Stomach smooth muscle (tissue), 2 donors: ENCODE measurements around the gene FOXK1.
A peak's percentile ranks its signal among the peaks of the same experiment; 100 is the strongest.

Experiments used
- H3K27ac ChIP-seq: one replicate; pipeline ENCODE4 v1.7.0; 2013; ENCODE audit warnings: mild to moderate bottlenecking, low read length, inconsistent platforms
- H3K27me3 ChIP-seq, 2 donors: one replicate each; pipeline ENCODE4 v1.7.0; 2013; ENCODE audit warnings: low read length in 2 of 2; ENCODE audit not compliant: insufficient read depth in 2 of 2, control insufficient read depth in 1 of 2
- H3K36me3 ChIP-seq, 2 donors: one replicate each; pipeline ENCODE4 v1.7.0; 2013; ENCODE audit warnings: low read length in 2 of 2; ENCODE audit not compliant: control insufficient read depth in 2 of 2, insufficient read depth in 2 of 2
- H3K4me1 ChIP-seq: one replicate; pipeline ENCODE4 v1.7.0; 2013; ENCODE audit warnings: low read length; ENCODE audit not compliant: control insufficient read depth, insufficient read depth
- H3K4me3 ChIP-seq, 2 donors: one replicate each; pipeline ENCODE4 v1.7.0; 2013; ENCODE audit warnings: low read length in 2 of 2
- H3K9ac ChIP-seq, 2 donors: one replicate each; pipeline ENCODE4 v1.7.0; 2013; ENCODE audit warnings: low read length in 2 of 2, mild to moderate bottlenecking in 1 of 2
- H3K9me3 ChIP-seq, 2 donors: one replicate each; pipeline ENCODE4 v1.7.0; 2013; ENCODE audit warnings: low read length in 2 of 2; ENCODE audit not compliant: control insufficient read depth in 2 of 2
- donor health status: healthy.
- donor health status: Pancreatic carcinoma.

Gene FOXK1

GRCh38 chr7:4737300-4737699, 55.2 kb downstream of the FOXK1 start:
- Histone ChIP-seq H3K9me3 (no peaks in the 10 kb centered on the region), H3K9ac (no peak overlapping the region), H3K27ac (no peak overlapping the region), H3K4me3 (no peak overlapping the region), H3K36me3 (peaks cover 12 to 15% of the 10 kb centered on the region in 2 donors), H3K4me1 (peaks cover 24% of the 10 kb centered on the region), H3K27me3 (no peaks in the 10 kb centered on the region)

- Histone ChIP-seq H3K4me3 (peak overlapping the region; percentile 71 to 72), H3K27ac (peak overlapping the region; percentile 82), H3K9me3 (no peaks in the 10 kb centered on the region), H3K27me3 (no peaks in the 10 kb centered on the region), H3K9ac (peak overlapping the region; percentile 63 to 66), H3K4me1 (peaks cover 25% of the 10 kb centered on the region), H3K36me3 (peaks cover 16 to 22% of the 10 kb centered on the region in 2 donors)
These were observed 56.8 kb downstream of the FOXK1 start for GRCh38 chr7:4738711-4739527.

- Histone ChIP-seq H3K9me3 (no peaks in the 10 kb centered on the region), H3K4me1 (peaks cover 31% of the 10 kb centered on the region), H3K9ac (peak overlapping the region; percentile 63 to 66), H3K27me3 (no peaks in the 10 kb centered on the region), H3K27ac (peak overlapping the region; percentile 82), H3K36me3 (peaks cover 16 to 20% of the 10 kb centered on the region in 2 donors), H3K4me3 (peak overlapping the region; percentile 71 to 72)
These were observed 57.5 kb downstream of the FOXK1 start for GRCh38 chr7:4739528-4739992.

- H3K9me3 ChIP-seq, result no peaks in the 10 kb centered on the region
- peaks cover 42% of the 10 kb centered on the region for H3K4me1 ChIP-seq
- H3K27me3 ChIP-seq, result no peaks in the 10 kb centered on the region
- H3K4me3 ChIP-seq, result no peak overlapping the region
- H3K27ac ChIP-seq, result no peak overlapping the region
- H3K9ac ChIP-seq, result no peak overlapping the region
- H3K36me3 ChIP-seq, result peaks cover 16 to 19% of the 10 kb centered on the region in 2 donors
These were observed 58.7 kb downstream of the FOXK1 start for GRCh38 chr7:4740796-4741195.

GRCh38 chr7:4742051-4742573, 60.0 kb downstream of the FOXK1 start:
- Histone ChIP-seq H3K36me3 (peaks cover 16 to 19% of the 10 kb centered on the region in 2 donors), H3K27me3 (no peaks in the 10 kb centered on the region), H3K9ac (no peak overlapping the region), H3K9me3 (no peaks in the 10 kb centered on the region), H3K4me1 (peaks cover 47% of the 10 kb centered on the region), H3K4me3 (no peak overlapping the region), H3K27ac (no peak overlapping the region)

GRCh38 chr7:4742852-4743251, 60.8 kb downstream of the FOXK1 start:
- Histone ChIP-seq H3K27me3 (no peaks in the 10 kb centered on the region), H3K4me3 (no peak overlapping the region), H3K27ac (no peak overlapping the region), H3K36me3 (peaks cover 16 to 17% of the 10 kb centered on the region in 2 donors), H3K9me3 (no peaks in the 10 kb centered on the region), H3K9ac (no peak overlapping the region), H3K4me1 (peaks cover 47% of the 10 kb centered on the region)

GRCh38 chr7:4744391-4745264, 62.5 kb downstream of the FOXK1 start:
- Histone ChIP-seq H3K9me3 (no peaks in the 10 kb centered on the region), H3K4me1 (peaks cover 38% of the 10 kb centered on the region), H3K4me3 (peak overlapping the region; percentile 42 to 44), H3K27me3 (no peaks in the 10 kb centered on the region), H3K27ac (peak overlapping the region; percentile 95), H3K9ac (peak overlapping the region; percentile 55 to 69), H3K36me3 (peaks cover 16 to 21% of the 10 kb centered on the region in 2 donors)

GRCh38 chr7:4745265-4745919, 63.3 kb downstream of the FOXK1 start:
- Histone ChIP-seq H3K27ac (peak overlapping the region; percentile 95), H3K4me3 (peak overlapping the region; percentile 42 to 44), H3K27me3 (no peaks in the 10 kb centered on the region), H3K4me1 (peaks cover 38% of the 10 kb centered on the region), H3K9ac (peak overlapping the region; percentile 69), H3K36me3 (peaks cover 16 to 21% of the 10 kb centered on the region in 2 donors), H3K9me3 (no peaks in the 10 kb centered on the region)

GRCh38 chr7:4745971-4746919, 64.2 kb downstream of the FOXK1 start:
- Histone ChIP-seq H3K4me3 (peak overlapping the region; percentile 42 to 44), H3K4me1 (peaks cover 38% of the 10 kb centered on the region), H3K36me3 (peaks cover 16 to 18% of the 10 kb centered on the region in 2 donors), H3K9ac (peak overlapping the region; percentile 69), H3K27me3 (no peaks in the 10 kb centered on the region), H3K27ac (peak overlapping the region; percentile 95), H3K9me3 (no peaks in the 10 kb centered on the region)
